Measurements from ENCODE around the gene ABCA4.

ABCA4 gene

GRCh38 chr1:94039871-94040569 is 80.9 kb downstream of the ABCA4 start:
- no peak for DNase-seq (ENCODE audit: low spot score)
- TF ChIP-seq CTCF (IDR thresholded peaks at IDR 0.05; ENCODE audit: extremely low read depth, missing control alignments), result no peak

GRCh38 chr1:94039514-94039870 is 81.5 kb downstream of the ABCA4 start:
- peak; percentile 64 for DNase-seq (ENCODE audit: low spot score)
- peak; percentile 90 for TF ChIP-seq CTCF (IDR thresholded peaks at IDR 0.05; ENCODE audit: extremely low read depth, missing control alignments)

- DNase-seq (ENCODE audit: low spot score), result no peak
- TF ChIP-seq CTCF (IDR thresholded peaks at IDR 0.05; ENCODE audit: extremely low read depth, missing control alignments), result no peak
Measured at GRCh38 chr1:94038511-94038910, 82.4 kb downstream of the ABCA4 start.

GRCh38 chr1:94037392-94038229 is 83.3 kb downstream of the ABCA4 start:
- peak; percentile 19 for DNase-seq (ENCODE audit: low spot score)
- no peak for TF ChIP-seq CTCF (IDR thresholded peaks at IDR 0.05; ENCODE audit: extremely low read depth, missing control alignments)

- no peak for TF ChIP-seq CTCF (IDR thresholded peaks at IDR 0.05; ENCODE audit: extremely low read depth, missing control alignments)
- no peak for DNase-seq (ENCODE audit: low spot score)
Measured at GRCh38 chr1:94036730-94037129, 84.2 kb downstream of the ABCA4 start.

GRCh38 chr1:94033849-94034248 is 87.1 kb downstream of the ABCA4 start:
- no peak for TF ChIP-seq CTCF (IDR thresholded peaks at IDR 0.05; ENCODE audit: extremely low read depth, missing control alignments)

GRCh38 chr1:94032637-94033036 is 88.3 kb downstream of the ABCA4 start:
- DNase-seq (ENCODE audit: low spot score), result no peak
- no peak for TF ChIP-seq CTCF (IDR thresholded peaks at IDR 0.05; ENCODE audit: extremely low read depth, missing control alignments)

More at GRCh38 chr1:94033849-94034248, 87.1 kb downstream of the ABCA4 start:
- DNase-seq (ENCODE audit: low spot score), result no peak

Measured in GM20000 (cell line).